Esophagus squamous epithelium (tissue), 4 donors: ENCODE measurements around the gene PLXNB2.

Source experiments
- POLR2A ChIP-seq, 4 donors: fragments of 450-650 bp; IDR thresholded peaks; one replicate each; pipeline ENCODE4 v1.6.1; 2017; ENCODE audit warnings: antibody characterized with exemption in 4 of 4, mild to moderate bottlenecking in 4 of 4, moderate library complexity in 3 of 4
- TF ChIP-seq, protein P1 (sequence below), 6 experiments: fragments of 450-650 bp in 4 of 6; fragments of 200-600 bp in 2 of 6; sonication (generic) in 2 of 6; IDR thresholded peaks; one replicate each; pipeline ENCODE4 v1.5.1; 2016 to 2019; ENCODE audit warnings: antibody characterized with exemption in 6 of 6, mild to moderate bottlenecking in 4 of 6, moderate library complexity in 4 of 6

DNA sequence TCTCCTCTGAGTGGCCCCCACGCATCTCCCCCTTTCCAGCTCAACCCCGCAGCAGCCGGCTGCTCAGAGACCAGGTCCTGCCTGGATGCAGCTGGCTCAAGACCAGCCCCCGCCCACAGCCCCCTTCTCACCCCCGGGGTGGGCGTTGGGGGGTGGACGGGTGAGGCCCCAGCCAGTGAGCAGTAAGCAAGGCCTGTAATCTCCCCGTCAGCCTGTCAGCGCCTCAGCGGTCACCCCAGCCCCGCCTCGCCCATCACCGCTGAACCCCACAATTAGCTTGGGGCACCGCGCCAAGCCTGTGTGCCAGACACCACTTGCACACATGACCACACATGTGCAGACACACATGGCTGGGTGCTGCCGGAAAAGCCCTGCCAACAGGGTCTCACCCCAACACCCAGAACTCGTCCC, 5.9 kb downstream of the PLXNB2 start:
- TF ChIP-seq, protein P1, sequence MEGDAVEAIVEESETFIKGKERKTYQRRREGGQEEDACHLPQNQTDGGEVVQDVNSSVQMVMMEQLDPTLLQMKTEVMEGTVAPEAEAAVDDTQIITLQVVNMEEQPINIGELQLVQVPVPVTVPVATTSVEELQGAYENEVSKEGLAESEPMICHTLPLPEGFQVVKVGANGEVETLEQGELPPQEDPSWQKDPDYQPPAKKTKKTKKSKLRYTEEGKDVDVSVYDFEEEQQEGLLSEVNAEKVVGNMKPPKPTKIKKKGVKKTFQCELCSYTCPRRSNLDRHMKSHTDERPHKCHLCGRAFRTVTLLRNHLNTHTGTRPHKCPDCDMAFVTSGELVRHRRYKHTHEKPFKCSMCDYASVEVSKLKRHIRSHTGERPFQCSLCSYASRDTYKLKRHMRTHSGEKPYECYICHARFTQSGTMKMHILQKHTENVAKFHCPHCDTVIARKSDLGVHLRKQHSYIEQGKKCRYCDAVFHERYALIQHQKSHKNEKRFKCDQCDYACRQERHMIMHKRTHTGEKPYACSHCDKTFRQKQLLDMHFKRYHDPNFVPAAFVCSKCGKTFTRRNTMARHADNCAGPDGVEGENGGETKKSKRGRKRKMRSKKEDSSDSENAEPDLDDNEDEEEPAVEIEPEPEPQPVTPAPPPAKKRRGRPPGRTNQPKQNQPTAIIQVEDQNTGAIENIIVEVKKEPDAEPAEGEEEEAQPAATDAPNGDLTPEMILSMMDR (IDR thresholded peaks at IDR 0.05) = no peak
- no peak for TF ChIP-seq POLR2A (IDR thresholded peaks at IDR 0.05)
